ENCODE results near the gene SLC39A7.

DNA sequence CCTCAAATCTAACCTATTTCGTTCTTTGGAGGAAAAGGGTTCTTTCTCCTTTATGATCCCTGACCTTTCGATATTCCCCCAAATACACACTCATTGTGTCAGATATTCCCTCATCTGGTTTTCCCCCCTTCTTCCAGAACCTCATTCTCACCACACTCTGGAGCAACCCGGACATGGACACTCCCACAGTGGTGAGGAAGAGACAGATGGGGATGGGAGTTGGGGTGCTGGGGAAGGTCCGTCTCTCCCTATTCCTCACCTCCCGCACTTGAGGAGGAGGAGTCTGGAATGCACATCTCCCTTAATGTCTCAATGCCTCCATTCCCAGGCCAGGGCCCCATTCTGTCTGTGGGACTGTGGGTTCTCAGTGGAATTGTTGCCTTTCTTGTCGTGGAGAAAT lies 1.3 kb downstream of the SLC39A7 start:
- no peak for TF ChIP-seq POLR2A (IDR thresholded peaks at IDR 0.05; ENCODE audit: extremely low read depth, insufficient read length)
- TF ChIP-seq, protein P1, sequence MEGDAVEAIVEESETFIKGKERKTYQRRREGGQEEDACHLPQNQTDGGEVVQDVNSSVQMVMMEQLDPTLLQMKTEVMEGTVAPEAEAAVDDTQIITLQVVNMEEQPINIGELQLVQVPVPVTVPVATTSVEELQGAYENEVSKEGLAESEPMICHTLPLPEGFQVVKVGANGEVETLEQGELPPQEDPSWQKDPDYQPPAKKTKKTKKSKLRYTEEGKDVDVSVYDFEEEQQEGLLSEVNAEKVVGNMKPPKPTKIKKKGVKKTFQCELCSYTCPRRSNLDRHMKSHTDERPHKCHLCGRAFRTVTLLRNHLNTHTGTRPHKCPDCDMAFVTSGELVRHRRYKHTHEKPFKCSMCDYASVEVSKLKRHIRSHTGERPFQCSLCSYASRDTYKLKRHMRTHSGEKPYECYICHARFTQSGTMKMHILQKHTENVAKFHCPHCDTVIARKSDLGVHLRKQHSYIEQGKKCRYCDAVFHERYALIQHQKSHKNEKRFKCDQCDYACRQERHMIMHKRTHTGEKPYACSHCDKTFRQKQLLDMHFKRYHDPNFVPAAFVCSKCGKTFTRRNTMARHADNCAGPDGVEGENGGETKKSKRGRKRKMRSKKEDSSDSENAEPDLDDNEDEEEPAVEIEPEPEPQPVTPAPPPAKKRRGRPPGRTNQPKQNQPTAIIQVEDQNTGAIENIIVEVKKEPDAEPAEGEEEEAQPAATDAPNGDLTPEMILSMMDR (IDR thresholded peaks at IDR 0.05; ENCODE audit: low read depth, low read length) = no peak

Data from NB4 (cell line).